NB4 (cell line): ENCODE results near the gene EMP1.

Experiments used
- DNase-seq: peaks from one replicate; pipeline ENCODE4 v3.0.0; 2010; ENCODE audit warnings: low read depth
- H3K4me3 ChIP-seq: one replicate; pipeline ENCODE4 v1.5.1; 2011; ENCODE audit warnings: mild to moderate bottlenecking, low read depth, low read length, moderate library complexity
- CTCF ChIP-seq: IDR thresholded peaks from one replicate; pipeline ENCODE4 v1.5.1; 2012; ENCODE audit warnings: low read depth, low read length
- MAX ChIP-seq: IDR thresholded peaks from 2 replicates; pipeline ENCODE4 v1.6.1; 2011; ENCODE audit warnings: low read depth, low read length
- MYC ChIP-seq: IDR thresholded peaks from 2 replicates; pipeline ENCODE4 v1.6.1; 2011; ENCODE audit warnings: low read depth, low read length
- POLR2A ChIP-seq: IDR thresholded peaks from 2 replicates; pipeline ENCODE4 v1.6.1; 2011; ENCODE audit warnings: mild to moderate bottlenecking; ENCODE audit not compliant: insufficient read length; ENCODE audit errors: extremely low read depth

Gene EMP1

GRCh38 chr12:13176256-13176655, 20.3 kb upstream of the EMP1 start:
- DNase-seq = no peak
- TF ChIP-seq CTCF (no peak), POLR2A (no peak), MAX (no peak), MYC (no peak)
- H3K4me3 ChIP-seq = no peak overlapping the region

GRCh38 chr12:13177373-13177772, 19.2 kb upstream of the EMP1 start:
- DNase-seq = no peak
- TF ChIP-seq POLR2A (no peak), MYC (no peak), MAX (no peak), CTCF (no peak)

GRCh38 chr12:13177906-13178305, 18.6 kb upstream of the EMP1 start:
- no peak for DNase-seq
- TF ChIP-seq MYC = no peak
- no peak for TF ChIP-seq CTCF
- H3K4me3 ChIP-seq = no peak overlapping the region

More at GRCh38 chr12:13177373-13177772, 19.2 kb upstream of the EMP1 start:
- no peak overlapping the region for H3K4me3 ChIP-seq

GRCh38 chr12:13178568-13179210, 17.8 kb upstream of the EMP1 start:
- TF ChIP-seq POLR2A (no peak), CTCF (no peak), MYC (no peak), MAX (no peak)
- H3K4me3 ChIP-seq = peak overlapping the region; percentile 8
- no peak for DNase-seq

GRCh38 chr12:13179211-13180074, 17.1 kb upstream of the EMP1 start:
- peak overlapping the region; percentile 17 for H3K4me3 ChIP-seq
- peak; percentile 95 for DNase-seq
- TF ChIP-seq MAX (peak; percentile 47; the same call in 1 of the 2 replicates), MYC (no peak; the same call in 1 of the 2 replicates), POLR2A (no peak), CTCF (no peak)
